Thyroid gland (tissue), 4 donors: Measurements from ENCODE around the gene ERBB2. TPM values are rescaled to one million over a fixed set of nuclear protein-coding genes. Genes with fewer than 3 reads are reported as not detected.

Experiments used
- DNase-seq, 2 donors: peaks; one replicate each; pipeline ENCODE4 v3.0.0-alpha.2; 2019
- H3K27ac ChIP-seq, 3 donors: fragments of 200-600 bp; sonication (generic); 1 replicate in 2 of 3; 2 replicates in 1 of 3; pipeline ENCODE4 v1.5.1; 2016 to 2019; ENCODE audit warnings: mild to moderate bottlenecking in 1 of 3, moderate library complexity in 1 of 3
- H3K27me3 ChIP-seq: fragments of 200-600 bp; sonication (generic); one replicate; pipeline ENCODE4 v1.5.1; 2019
- H3K36me3 ChIP-seq, 2 donors: fragments of 200-600 bp; sonication (generic); one replicate each; pipeline ENCODE4 v1.5.1; 2016 to 2019
- H3K4me1 ChIP-seq, 2 donors: fragments of 200-600 bp; sonication (generic); one replicate each; pipeline ENCODE4 v1.5.1; 2017 to 2019
- H3K4me3 ChIP-seq, 3 donors: fragments of 200-600 bp; sonication (generic); replicated peaks in 1 of 3; 1 replicate in 2 of 3; 2 replicates in 1 of 3; pipeline ENCODE4 v1.5.1; 2016; ENCODE audit warnings: mild to moderate bottlenecking in 1 of 3
- H3K9me3 ChIP-seq: fragments of 200-600 bp; sonication (generic); one replicate; pipeline ENCODE4 v1.5.1; 2017
- POLR2A ChIP-seq, 2 donors: fragments of 450-650 bp; IDR thresholded peaks; one replicate each; pipeline ENCODE4 v1.6.1; 2017; ENCODE audit warnings: antibody characterized with exemption in 2 of 2, mild to moderate bottlenecking in 2 of 2, moderate library complexity in 1 of 2
- WGBS, 2 donors: methylation state at CpG; one replicate each; pipeline ENCODE4 v1.1.5; 2017; 5-methylcytosine and 5-hydroxymethylcytosine counted together
- intact Hi-C: fragments of 100-400 bp; cut with DNase I; formaldehyde crosslinking; loops from one replicate; pipeline ENCODE4 v1.15.1; 2023
- total RNA-seq, 4 donors: library from RNA; depleted of rRNA; stranded (reverse); fragments of >200 nt; gene quantifications; one replicate each; pipeline ENCODE4 v1.2.3, GENCODE V29; 2016
- TF ChIP-seq, protein P1 (sequence below), 6 experiments: fragments of 200-600 bp in 3 of 6; fragments of 450-650 bp in 3 of 6; sonication (generic) in 3 of 6; IDR thresholded peaks; one replicate each; pipeline ENCODE4 v1.5.1; 2016 to 2019; ENCODE audit warnings: antibody characterized with exemption in 6 of 6, mild to moderate bottlenecking in 2 of 6, inconsistent platforms in 1 of 6, moderate library complexity in 1 of 6

ERBB2 gene
- total RNA-seq, 4 donors from 2014 or later, result 74.3 to 170 (median 139) TPM

DNA sequence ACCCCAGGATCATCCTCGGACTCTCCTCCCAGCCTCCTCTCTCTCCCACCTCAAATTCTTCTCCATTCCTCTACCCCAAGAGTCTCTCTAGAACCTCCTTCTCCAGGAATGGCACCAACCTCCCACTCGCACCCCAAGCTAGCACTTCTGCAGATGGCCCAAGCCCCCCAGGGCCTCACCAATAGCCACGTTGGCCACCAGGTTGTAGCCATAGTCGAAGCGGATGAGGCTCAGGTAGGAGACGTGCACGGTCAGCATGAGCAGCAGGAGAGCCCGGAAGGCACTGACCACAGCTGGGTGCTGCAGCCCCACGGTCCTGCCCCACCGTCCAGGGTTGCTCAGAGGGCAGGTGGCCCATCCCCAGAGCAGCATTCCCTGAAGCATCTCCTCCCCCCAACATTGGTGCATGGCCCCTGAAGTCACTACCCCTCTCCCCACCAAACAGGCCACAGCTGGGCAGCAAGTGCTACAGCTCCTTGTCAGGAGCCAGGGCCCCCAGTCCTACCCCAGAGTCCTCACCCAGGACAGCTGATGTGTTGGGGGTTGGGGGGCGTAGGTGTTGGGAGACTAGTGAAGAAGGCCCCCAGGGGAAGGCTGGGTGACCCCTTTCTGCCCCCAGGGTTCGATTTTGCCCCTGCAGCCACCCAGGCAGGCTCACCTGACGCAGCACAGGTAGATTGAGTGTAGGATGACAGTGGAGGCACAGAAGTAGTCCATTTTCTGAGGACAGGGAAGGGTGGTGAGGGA, 26.4 kb upstream of the ERBB2 start:
- DNase-seq, result no peak
- WGBS, 2 donors, result 77 to 93% methylated on average over 10 to 12 of the region's 13 CpGs
- no peak overlapping the region for H3K4me3 ChIP-seq
- intact Hi-C loops, result no loop called here
- TF ChIP-seq POLR2A (IDR thresholded peaks at IDR 0.05), result no peak
- H3K9me3 ChIP-seq, result no peaks in the 10 kb centered on the region
- no peaks in the 10 kb centered on the region for H3K36me3 ChIP-seq
- no peak overlapping the region for H3K27ac ChIP-seq
- peaks cover 46 to 63% of the 10 kb centered on the region in 2 donors for H3K4me1 ChIP-seq
- H3K27me3 ChIP-seq, result no peaks in the 10 kb centered on the region

- Histone ChIP-seq H3K9me3 (no peaks in the 10 kb centered on the region), H3K4me1 (peaks cover 49 to 66% of the 10 kb centered on the region in 2 donors), H3K27ac (peak overlapping the region; percentile 54 to 91 (median 87)), H3K4me3 (no peak overlapping the region), H3K36me3 (no peaks in the 10 kb centered on the region), H3K27me3 (no peaks in the 10 kb centered on the region)
- intact Hi-C loops, result no loop called here
- no peak for DNase-seq
- no peak for TF ChIP-seq POLR2A (IDR thresholded peaks at IDR 0.05)
- TF ChIP-seq, protein P1, sequence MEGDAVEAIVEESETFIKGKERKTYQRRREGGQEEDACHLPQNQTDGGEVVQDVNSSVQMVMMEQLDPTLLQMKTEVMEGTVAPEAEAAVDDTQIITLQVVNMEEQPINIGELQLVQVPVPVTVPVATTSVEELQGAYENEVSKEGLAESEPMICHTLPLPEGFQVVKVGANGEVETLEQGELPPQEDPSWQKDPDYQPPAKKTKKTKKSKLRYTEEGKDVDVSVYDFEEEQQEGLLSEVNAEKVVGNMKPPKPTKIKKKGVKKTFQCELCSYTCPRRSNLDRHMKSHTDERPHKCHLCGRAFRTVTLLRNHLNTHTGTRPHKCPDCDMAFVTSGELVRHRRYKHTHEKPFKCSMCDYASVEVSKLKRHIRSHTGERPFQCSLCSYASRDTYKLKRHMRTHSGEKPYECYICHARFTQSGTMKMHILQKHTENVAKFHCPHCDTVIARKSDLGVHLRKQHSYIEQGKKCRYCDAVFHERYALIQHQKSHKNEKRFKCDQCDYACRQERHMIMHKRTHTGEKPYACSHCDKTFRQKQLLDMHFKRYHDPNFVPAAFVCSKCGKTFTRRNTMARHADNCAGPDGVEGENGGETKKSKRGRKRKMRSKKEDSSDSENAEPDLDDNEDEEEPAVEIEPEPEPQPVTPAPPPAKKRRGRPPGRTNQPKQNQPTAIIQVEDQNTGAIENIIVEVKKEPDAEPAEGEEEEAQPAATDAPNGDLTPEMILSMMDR (IDR thresholded peaks at IDR 0.05), result no peak
- WGBS, 2 donors, result 94 to 96% methylated on average over 3 to 5 of the region's 5 CpGs
These were observed 25.7 kb upstream of the ERBB2 start for GRCh38 chr17:39674179-39674578.

DNA sequence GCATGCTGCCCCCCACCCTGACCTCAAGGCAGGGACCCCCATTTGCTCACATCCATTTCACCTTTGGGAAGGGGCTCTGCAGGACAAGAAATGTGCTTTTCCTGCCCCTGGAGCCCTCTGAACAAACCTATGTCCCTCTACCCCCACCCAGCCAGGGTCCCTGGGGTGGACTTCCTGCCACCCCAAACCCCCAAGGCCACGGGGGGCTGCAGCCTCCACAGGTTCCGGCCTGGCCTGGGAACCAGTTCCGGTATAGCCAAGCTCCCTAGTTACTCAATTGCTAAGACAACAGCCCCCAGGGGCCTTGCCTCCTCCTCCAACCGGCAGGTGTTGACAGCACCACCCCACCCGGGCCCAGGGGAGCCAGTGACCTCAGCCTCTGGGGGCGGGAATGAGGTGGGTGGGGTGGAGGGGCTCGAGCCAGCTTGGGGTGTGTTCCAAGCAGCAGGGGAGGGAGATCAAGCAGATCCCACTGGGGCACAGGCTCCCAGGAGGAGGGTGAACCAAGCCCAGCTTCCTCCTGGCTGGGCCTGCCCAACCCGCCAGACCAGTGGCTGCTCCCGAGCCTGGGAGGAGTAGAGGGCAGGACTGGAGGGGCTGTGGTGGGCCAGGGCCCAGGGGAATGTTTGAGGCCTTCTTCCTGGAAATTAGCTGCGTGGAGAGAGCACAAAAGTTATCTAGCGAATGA, 25.0 kb upstream of the ERBB2 start:
- no peaks in the 10 kb centered on the region for H3K27me3 ChIP-seq
- WGBS, 2 donors, result 30 to 36% methylated on average over 7 to 9 of the region's 11 CpGs
- intact Hi-C loops, result no loop called here
- H3K27ac ChIP-seq, result peak overlapping the region; percentile 54 to 91 (median 87)
- H3K4me1 ChIP-seq, result peaks cover 54 to 73% of the 10 kb centered on the region in 2 donors
- no peak overlapping the region for H3K4me3 ChIP-seq
- TF ChIP-seq, protein P1 (IDR thresholded peaks at IDR 0.05), result no peak
- TF ChIP-seq POLR2A (IDR thresholded peaks at IDR 0.05), result no peak
- no peaks in the 10 kb centered on the region for H3K36me3 ChIP-seq
- peak; percentile 77 to 88 for DNase-seq
- H3K9me3 ChIP-seq, result no peaks in the 10 kb centered on the region

GRCh38 chr17:39675390-39676082, 24.3 kb upstream of the ERBB2 start:
- TF ChIP-seq, protein P1 (IDR thresholded peaks at IDR 0.05), result no peak
- no peak for TF ChIP-seq POLR2A (IDR thresholded peaks at IDR 0.05)
- intact Hi-C loops, result no loop called here
- no peaks in the 10 kb centered on the region for H3K36me3 ChIP-seq
- peaks cover 54 to 79% of the 10 kb centered on the region in 2 donors for H3K4me1 ChIP-seq
- WGBS, 2 donors, result 74 to 78% methylated on average over 9 to 10 of the region's 10 CpGs
- DNase-seq, result no peak
- no peaks in the 10 kb centered on the region for H3K27me3 ChIP-seq
- H3K4me3 ChIP-seq, result no peak overlapping the region
- peak overlapping the region; percentile 54 to 91 (median 87) for H3K27ac ChIP-seq
- H3K9me3 ChIP-seq, result no peaks in the 10 kb centered on the region

DNA sequence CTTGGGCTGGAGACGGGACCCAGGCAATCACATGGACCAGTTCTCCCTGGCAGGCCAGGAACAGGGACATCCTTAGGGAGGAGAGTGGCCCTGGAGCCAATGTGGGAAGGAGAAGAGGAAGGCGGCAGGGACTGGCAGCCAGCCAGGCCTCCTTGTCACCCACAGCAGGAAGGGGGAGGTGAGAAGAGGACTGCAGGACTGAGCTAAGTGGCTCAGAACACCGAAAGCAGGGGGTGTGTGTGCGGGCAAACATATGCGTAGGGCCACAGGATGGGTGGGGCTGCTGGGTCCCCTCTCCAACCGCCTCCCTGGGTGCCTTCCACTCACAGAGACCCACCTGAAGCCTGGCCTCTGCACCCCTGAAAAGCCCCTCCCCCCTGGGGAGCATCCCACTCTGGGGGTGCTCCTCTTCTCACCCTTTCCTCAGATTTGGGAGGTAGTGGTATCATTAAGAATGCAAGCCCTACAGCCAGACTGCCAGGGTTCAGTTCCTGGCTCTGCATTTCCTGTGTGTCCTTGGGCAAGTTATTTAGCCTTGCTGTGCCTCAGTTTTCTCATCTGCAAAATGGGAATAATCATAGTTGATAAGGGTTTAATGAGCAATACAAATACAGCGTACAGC, 23.6 kb upstream of the ERBB2 start:
- intact Hi-C loops, result no loop called here
- H3K4me3 ChIP-seq, result no peak overlapping the region
- H3K4me1 ChIP-seq, result peaks cover 54 to 76% of the 10 kb centered on the region in 2 donors
- no peaks in the 10 kb centered on the region for H3K36me3 ChIP-seq
- TF ChIP-seq POLR2A (IDR thresholded peaks at IDR 0.05), result peak in 1 of 2 donors; percentile 17
- TF ChIP-seq, protein P1 (IDR thresholded peaks at IDR 0.05), result no peak
- no peaks in the 10 kb centered on the region for H3K27me3 ChIP-seq
- no peaks in the 10 kb centered on the region for H3K9me3 ChIP-seq
- H3K27ac ChIP-seq, result peak overlapping the region; percentile 59 to 91 (median 87)
- WGBS, 2 donors, result 20 to 21% methylated on average over 7 of the region's 7 CpGs
- peak; percentile 97 to 98 for DNase-seq
